Stimulated activated CD4-positive, alpha-beta T cell treated with anti-CD3 and anti-CD28 coated beads, Interleukin-12 subunit alpha, Interleukin-12 subunit beta, amount 100 ng/mL, for 48 hours (primary cell): Measurements from ENCODE around the gene YTHDC2.
"Not testable (repeated sequence)": the region's sequence is repeated elsewhere in the genome, so short reads cannot be mapped to it uniquely, and the experiment has no call there.

Source experiments
- DNase-seq, 3 donors: peaks; one replicate each; pipeline ENCODE4 v3.0.0-alpha.2; 2020; ENCODE audit warnings: low read depth in 2 of 3, low spot score in 1 of 3

The YTHDC2 gene

DNA sequence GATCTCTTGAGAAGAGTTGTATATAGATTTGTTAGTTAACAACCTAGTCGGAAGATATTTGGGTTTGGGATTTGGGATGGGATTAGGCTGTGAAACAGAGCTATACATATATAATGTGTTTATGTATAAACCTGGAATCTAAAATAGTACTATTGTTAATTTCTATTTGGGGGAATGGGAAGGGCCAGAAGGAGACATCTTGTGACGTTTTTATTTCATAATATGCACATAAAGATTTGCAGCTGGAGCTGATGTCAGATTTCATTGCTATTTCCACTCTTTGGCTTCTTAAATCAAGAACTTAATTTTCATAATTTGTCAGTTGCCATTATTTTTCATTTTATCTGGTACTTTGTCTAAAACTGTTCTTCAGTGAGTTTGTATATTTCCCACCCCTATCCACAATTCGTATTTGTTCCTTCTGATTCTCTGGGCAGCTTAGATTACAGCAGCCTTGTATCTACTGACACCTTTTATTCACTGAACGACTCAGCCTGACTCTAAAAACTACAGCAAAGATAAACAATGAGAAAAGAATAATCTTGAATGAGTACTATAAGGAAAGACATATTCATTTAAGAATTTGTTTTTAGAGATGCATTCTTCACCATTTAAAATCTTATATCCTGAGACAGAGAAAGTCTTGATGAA is 86.9 kb downstream of the YTHDC2 start:
- DNase-seq: no peak

DNA sequence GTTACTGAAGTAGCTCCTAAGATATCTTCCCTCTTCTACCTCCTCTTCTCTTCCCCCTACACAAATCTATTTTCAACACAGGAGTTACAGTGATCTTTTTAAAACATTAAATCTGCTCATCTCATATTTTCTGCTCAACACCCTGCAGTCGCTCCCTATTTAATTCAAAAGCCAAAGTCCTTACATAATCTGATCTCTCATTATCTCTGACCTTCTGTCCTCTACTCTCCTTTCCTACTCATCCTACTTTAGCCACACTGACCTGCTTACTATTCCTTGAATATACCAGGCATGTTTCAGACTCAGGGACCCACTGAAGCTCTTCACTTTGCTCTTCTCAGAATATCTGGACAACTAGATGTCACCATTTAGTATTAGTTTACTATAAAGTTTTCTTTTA is 87.9 kb downstream of the YTHDC2 start:
- no peak for DNase-seq

DNA sequence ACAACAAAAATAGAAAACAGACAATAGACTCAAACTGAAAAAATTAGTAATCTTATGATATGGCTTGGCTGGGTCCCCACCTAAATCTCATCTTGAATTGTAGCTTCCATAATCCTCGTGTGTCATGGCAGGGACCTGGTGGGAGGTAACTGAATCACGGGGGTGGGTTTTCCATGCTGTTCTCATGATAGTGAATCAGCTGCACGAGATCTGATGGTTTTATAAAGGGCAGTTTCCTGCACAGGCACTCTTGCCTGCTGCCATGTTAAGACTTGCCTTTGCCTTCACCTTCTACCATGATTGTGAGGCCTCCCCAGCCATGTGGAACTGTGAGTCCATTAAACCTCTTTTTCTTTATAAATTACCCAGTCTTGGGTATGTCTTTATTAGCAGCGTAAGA is 89.8 kb downstream of the YTHDC2 start:
- DNase-seq: not testable (repeated sequence)

DNA sequence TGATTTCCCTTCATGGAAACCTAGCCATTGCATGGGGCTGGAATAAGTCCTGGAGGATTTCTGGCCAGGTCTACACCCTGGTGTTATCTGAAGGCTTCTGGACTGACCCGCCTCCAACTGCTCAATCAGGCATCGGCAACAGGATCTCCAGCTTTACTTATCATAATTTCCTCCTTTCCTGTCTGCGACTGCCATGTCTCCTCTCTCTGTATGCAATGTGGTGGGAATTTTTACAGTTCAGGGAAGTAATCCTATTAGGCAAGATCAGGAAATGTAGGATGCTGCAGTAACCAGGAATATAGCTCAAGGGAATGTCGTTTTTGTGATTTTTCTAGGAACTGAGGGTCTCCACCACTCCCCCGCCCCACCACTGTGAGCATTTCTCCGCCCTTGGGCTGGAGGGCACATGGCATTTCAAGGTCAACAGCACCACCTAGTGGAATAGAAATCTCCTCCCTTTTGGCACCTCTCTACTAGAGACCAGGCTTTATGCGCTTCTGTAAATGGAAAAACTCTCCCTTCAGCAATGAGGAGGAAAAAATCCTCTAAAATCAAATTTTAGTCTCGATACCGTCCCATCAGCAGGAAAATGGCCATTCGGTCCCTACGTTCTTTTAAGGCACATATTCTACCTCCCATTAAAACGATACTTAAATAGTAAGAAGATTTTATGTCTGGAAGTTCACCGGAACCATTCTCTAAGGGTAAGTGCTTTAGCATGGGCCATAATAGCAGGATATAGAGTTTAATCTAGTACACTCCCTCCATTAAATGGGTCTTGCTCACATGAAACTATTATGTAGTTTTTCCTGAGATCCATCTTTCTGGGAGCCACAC is 93.0 kb downstream of the YTHDC2 start:
- peak in 2 of 3 donors; percentile 13 to 52 for DNase-seq

DNA sequence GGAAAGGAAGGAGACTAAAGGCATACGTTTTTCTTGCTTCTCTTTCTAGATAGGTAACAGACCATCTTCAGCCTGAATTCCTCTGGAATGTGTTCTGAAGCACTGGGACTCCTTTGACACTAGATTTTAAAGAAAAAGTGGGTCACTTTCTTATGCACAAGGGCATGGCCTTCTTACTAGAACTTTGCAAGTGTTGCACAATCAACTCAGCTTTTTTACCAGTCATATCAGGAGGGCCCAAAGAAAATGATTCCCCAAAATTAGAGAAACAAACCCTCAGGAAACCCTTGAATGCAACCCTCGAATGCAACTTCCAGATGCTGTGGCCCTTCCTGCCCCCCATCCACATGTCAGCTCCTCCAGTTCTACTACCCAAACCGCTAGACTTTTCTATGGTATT is 93.9 kb downstream of the YTHDC2 start:
- DNase-seq: no peak

DNA sequence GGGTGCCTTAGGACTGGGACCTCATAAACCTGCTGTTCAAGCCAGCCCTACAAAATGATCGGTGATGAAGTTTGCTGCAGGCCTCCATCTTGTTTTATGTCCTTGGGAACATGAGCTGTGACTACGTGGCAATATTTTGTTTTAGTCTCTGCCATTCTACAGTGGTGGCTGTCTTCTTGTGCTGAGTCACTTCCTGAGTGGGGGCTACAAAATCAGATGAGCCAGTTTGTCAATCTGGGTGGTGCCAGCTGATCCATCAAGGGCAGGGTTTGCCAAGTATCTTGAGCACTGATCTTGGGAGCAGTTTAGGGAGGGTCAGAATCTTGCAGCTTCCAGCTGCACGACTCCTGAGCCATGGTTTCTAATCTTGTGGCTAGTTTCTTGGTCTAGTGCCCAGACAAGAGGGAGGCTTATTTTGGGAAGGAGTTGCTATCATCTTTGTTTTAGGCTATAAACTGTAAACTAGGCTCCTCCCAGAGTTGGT is 94.7 kb downstream of the YTHDC2 start:
- no peak for DNase-seq

DNA sequence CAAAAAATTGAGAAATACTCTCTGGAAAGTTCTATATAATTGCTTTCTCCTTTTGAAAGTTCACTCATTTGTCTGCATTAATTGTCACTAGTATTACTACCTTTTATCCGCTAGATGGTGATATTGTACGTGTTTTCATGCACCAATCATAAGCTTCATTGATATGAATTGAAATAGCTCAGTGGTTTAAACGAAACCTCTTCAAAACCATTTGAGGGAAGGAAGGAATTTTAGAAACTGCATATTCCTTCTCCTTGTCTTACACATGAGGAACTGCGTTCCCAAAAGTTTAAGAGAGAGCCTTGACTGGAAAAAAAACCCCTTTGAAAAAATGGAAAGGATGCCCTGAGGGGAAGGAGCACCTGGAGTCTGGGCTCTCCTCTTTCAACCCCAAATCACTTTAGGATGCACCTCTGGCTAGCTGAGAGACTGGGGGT is 98.6 kb downstream of the YTHDC2 start:
- no peak for DNase-seq

DNA sequence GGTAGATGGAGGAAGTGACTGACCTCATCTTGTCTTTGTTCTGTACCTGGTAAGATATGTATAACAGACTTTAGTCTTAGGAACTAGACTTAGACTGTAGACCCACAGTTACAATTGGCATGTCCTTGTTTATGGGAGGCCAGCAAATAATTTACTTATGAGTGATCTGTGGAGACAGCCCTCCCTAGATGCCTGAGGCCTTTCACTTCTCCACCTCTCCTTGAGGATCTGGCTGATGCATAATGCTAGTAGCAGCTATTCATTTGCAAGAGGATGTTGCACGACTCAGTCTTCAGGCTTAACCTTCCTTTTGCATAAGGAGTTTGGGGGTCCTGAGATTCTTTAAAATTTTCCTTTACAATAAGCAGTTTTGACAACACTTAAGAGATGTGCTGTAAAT is 100.7 kb downstream of the YTHDC2 start:
- DNase-seq: no peak

DNA sequence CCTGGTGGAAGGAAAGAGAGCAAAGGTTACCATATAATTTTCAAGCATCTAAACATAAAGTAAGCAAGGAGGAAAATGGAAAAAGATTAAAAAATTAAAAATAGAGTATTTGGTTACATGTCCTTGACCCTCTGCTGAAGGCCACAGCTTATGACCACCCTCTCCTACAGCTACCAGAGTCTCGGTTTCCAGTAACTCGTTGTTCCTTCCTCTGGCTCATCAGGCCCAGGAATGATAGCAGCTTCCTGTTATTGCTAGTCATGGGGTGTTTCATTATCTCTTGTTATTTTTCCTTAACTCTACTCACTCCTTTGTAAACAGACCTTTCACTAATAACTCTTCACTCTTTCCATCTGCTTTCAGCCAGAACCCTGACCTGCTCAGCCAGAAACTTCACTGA is 102.2 kb downstream of the YTHDC2 start:
- DNase-seq: no peak

DNA sequence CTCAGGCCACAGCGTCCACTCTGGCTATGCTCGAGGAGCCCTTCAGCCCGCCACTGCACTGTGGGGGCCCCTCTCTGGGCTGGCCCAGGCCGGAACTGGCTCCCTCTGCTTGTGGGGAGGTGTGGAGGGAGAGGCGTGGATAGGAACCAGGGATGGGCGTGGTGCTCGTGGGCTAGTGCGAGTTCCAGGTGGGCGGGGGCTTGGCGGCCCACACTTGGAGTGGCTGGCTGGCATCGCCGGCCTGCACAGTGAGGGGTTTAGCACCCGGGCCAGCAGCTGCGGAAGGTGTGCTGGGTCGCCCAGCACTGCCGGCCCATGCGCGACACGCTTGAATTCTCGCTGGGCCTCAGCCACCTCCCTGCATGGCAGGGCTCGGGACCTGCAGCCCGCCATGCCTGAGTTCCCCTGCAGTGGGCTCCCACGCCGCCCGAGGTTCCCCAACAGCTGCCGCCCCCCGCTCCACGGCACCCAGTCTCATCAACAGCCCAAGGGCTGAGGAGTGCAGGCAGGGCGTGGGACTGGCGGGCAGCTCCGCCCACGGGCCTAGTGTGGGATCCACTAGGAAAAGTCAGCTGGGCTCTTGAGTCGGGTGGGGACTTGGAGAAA is 103.8 kb downstream of the YTHDC2 start:
- no peak for DNase-seq

DNA sequence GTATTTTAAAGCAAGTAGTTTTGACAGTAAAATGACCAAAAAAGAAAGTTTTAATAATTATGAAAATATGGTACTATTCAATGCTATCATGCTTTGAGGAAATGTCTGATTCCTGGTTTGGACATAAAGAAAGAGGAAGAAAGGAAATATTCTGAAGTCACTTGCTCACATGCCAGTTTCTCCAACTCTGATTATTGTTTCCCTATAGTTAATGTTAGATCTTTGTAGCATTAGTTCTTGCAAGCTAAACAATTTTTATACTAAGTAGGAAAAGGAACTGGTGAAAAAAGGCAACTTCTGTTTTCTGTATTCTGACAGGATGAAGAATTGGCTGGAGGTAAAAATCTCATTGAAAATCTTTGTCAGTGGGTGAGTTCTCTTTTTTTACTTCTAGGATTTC is 119.5 kb downstream of the YTHDC2 start:
- no peak for DNase-seq

DNA sequence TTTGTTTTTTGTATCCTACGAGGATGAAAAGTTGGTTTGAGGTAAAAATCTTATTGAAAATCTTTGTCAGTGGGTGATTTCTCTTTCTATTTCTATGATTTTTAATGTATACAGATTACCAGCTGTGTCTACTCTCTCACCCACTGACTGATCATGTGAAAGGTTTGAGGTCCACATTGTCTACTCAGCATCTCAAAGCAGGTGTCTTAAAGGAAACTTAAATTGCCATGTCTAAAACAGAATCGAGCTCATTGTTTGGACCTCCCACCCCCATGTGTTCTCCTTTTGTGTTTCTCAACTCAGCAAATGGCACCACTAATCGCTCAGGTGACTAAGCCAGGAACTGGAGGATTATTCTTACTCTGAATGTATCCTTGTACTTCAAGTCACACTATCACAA is 121.5 kb downstream of the YTHDC2 start:
- DNase-seq: no peak

DNA sequence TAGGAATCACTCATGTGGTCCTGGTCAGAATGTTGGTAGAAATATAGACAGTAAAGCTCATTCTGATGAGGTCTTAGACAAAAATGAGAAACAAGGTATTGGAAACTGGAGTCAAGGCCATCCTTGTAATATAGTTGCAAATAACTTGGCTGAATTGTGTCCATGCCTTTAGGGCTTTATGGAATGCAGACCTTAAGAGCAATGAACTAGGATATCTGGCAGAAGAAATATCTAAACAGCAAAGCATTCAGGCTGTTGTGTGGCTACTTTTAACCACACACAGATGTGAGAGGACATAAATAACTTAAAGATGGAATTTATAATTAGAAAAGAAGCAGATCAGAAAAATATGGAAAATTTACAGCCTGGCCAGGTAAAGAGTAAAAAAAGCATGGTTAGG is 128.2 kb downstream of the YTHDC2 start:
- no peak for DNase-seq
